NCI-H1417 (cell line): Measurements from ENCODE around the gene RPL29.
A peak's percentile ranks its signal among the peaks of the same experiment; 100 is the strongest.

Experiments used
- DNase-seq, 3 experiments: peaks; one replicate each; lab custom pipeline; 2025; lab: John Stamatoyannopoulos, UW

The RPL29 gene

GRCh38 chr3:52025453-52025852 is 29.8 kb upstream of the RPL29 start:
- no peak for DNase-seq

GRCh38 chr3:52024765-52025452 is 29.2 kb upstream of the RPL29 start:
- DNase-seq: no peak

- peak in 2 of 3 experiments; percentile 37 to 73 for DNase-seq
Measured at GRCh38 chr3:52023860-52024764, 28.4 kb upstream of the RPL29 start.

- no peak for DNase-seq
Measured at GRCh38 chr3:52023101-52023770, 27.5 kb upstream of the RPL29 start.

- DNase-seq: peak in 2 of 3 experiments; percentile 8 to 53
Measured at GRCh38 chr3:52022323-52023100, 26.8 kb upstream of the RPL29 start.

- peak; percentile 46 to 73 (median 52) for DNase-seq
Measured at GRCh38 chr3:52021489-52022268, 26.0 kb upstream of the RPL29 start.

GRCh38 chr3:52020796-52021195 is 25.1 kb upstream of the RPL29 start:
- no peak for DNase-seq

- no peak for DNase-seq
Measured at GRCh38 chr3:52019352-52020080, 23.8 kb upstream of the RPL29 start.

- no peak for DNase-seq
Measured at GRCh38 chr3:52018319-52019000, 22.8 kb upstream of the RPL29 start.

GRCh38 chr3:52017586-52017985 is 21.9 kb upstream of the RPL29 start:
- no peak for DNase-seq

- DNase-seq: peak in 2 of 3 experiments; percentile 86 to 93
Measured at GRCh38 chr3:52015438-52016228, 19.9 kb upstream of the RPL29 start.

- DNase-seq: peak in 2 of 3 experiments; percentile 14 to 35
Measured at GRCh38 chr3:52014613-52015012, 18.9 kb upstream of the RPL29 start.

GRCh38 chr3:52013802-52014598 is 18.3 kb upstream of the RPL29 start:
- DNase-seq: no peak

- DNase-seq: peak in 1 of 3 experiments; percentile 3
Measured at GRCh38 chr3:52012699-52013098, 17.0 kb upstream of the RPL29 start.

GRCh38 chr3:52010431-52010830 is 14.7 kb upstream of the RPL29 start:
- DNase-seq: no peak

- DNase-seq: no peak
Measured at GRCh38 chr3:52007291-52007690, 11.6 kb upstream of the RPL29 start.

GRCh38 chr3:52006820-52007133 is 11.1 kb upstream of the RPL29 start:
- no peak for DNase-seq
